Erythroblast (primary cell): ENCODE data around the gene AMDHD2.

Experiments
- GATA1 ChIP-seq: IDR thresholded peaks from 2 replicates; pipeline ENCODE4 v1.6.1; 2011; ENCODE audit warnings: low read depth, mild to moderate bottlenecking, control low read depth, low read length, moderate library complexity
- POLR2A ChIP-seq: IDR thresholded peaks from 2 replicates; pipeline ENCODE4 v1.6.1; 2011; ENCODE audit warnings: mild to moderate bottlenecking, low read length

DNA sequence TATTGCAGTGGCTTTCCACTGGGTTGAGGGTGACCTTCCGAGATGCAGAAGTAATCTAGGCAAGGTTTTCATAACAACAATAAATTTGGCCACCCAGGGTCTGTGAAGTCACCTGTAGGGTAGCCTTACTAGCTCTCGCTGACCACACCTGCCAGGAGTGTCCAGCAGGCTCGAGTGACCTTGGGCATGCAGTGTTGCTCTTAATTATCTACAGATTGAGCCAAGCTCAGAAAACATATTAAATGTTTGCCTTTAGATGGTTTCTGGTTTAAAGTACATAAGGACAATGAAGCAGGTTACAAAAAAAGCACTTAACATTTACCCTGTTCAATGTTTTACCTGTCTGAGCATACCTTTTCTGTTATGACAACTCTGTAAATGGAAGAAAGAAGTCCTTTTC lies 43.4 kb upstream of the AMDHD2 start:
- TF ChIP-seq POLR2A (no peak), GATA1 (no peak)
